NCI-H146 treated with DMSO at 0.1 percent for 48 hours (cell line): ENCODE results near the gene SPC24.
"Not testable (repeated sequence)": the region's sequence is repeated elsewhere in the genome, so short reads cannot be mapped to it uniquely, and the experiment has no call there.

ENCODE experiments used
- DNase-seq: peaks from one replicate; lab custom pipeline; 2025; ENCODE audit not compliant: unreplicated experiment; lab: John Stamatoyannopoulos, UW

SPC24 gene

DNA sequence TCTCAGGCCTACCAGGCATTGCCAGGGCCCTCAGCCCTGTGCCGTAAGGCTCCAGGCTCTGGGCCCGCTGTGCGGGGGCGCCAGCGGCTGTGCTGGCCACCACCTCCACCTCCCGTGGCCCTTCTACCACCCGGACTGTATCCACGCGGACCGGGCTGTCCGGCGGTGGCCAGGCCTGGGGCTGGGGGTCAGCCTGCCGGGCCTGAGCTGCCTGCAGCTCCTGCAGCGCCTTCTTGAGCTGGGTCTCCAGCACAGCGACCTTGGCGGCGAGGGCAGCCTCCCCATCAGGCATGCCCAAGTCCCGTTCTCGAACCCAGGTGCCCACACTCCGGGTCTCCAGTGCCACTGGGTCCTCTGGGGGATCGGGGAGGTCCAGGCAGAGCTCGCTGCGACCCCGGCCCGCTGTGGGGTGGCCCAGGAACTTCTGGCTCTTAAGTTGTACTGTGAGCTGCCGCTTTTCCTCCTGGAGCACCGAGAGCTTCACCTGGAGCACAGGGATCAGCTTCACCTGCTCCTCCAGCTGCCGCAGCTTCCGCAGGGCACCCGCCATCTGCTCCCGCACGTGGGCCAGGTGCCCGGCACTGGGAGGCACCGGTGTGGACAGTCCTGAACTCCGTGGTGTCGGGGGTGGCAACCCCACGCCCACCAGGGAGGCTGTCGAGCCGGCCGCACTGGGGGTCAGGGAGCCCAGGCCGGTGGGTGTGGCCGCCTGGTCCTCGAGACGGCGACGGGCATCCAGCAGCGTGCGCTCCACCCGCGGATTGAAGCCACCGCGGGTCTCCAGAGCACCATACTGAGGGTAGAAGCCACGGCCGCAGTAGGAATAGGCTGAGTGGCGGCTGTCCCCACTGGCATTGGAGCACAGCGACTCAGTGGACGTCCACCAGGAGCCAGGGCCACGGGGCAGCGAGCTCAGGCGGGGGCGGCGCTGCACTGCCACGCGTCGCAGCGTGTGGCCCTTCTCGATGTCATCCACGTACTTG, 37.7 kb upstream of the SPC24 start:
- no peak for DNase-seq

DNA sequence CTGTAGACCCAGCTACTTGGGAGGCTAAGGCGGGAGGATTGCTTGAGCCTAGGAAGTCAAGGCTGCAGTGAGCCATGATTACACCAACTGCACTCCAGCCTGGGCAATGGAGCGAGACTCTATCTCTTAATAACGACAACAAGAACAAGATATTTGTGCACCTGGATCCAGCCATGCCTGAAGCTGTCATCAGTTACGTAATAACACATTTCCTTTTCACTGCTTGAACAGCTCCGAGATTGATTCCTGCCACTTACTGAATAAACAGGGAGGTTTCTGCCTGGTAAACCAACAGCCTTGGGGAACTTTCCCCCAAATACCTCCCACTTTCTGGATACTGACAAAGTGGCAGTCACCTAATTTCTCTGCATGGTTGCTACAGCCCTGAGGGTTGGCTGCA, 36.4 kb upstream of the SPC24 start:
- DNase-seq: no peak

DNA sequence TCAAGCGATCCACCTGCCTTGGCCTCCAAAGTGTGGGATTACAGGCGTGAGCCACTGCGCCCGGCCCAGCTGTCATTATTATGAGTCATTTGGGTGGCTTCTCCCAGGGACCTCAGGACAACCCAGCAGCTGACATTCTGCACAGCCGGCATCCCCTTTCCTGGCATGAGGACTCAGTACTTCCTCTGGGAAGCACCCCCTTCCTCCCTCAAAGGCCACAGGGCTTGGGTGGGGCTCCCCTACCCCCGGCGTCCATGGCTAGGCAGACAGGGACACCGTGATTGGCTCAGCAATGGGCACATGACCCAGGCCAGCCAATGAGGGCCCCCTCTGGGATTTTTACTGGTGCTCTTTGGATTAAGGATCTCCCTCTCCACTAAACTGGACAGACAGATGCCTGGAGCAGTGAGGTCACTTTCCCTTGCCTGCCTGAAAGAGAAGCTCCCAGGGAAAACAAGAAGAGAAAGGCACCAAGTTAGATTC, 35.7 kb upstream of the SPC24 start:
- no peak for DNase-seq

DNA sequence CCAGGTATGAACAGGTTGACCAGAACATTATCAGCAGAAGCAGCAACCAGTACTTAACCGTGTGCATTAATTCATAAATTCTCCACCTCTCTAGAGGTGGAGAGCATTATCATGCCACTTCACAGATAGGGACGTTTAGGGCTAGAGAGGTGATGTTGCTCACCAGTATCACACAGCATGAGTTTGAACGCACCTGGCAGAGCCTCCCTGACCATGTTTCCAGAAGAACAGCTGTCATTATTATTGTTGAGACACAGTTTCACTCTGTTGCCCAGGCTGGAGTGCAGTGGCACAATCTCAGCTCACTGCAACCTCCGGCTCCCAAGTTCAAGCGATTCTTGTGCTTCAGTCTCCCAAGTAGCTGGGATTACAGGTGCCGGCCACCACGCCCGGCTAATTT, 34.9 kb upstream of the SPC24 start:
- no peak for DNase-seq

DNA sequence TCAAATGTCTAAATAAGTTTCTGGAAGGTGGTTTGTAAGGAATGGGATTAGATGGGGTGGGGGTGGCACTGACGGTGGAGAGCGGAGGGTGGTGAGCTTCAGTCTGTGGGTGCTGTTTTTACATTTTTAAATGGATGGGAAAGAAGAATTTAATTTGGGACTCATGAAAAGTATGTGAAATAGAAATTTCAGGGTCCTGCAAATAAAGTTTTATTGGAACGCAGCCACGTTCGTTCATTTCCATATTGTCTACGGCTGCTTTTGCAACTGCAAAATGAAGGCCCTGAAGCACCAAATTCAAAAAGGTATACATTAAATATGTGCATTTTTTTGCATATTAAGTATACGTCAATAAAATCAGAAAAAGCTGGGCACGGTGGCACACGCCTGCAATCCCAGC, 31.9 kb upstream of the SPC24 start:
- no peak for DNase-seq

DNA sequence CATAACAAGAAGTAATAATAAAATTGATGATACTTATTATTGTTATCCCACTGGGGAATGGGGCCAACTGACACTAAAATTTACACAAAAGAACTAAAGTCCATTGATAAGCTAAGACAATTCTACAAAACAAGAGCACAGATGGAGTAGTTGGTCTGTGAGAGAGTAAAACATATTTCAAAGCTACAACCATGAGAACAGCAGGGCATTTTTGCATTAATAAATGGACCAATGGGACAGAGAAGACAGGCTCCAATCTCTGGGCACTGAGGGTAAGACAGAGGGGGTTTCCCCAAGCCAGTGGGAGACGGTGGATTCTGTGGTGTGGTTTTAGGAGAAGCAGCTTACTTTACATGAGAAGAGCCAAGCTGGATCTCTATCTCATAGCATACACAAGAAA, 27.4 kb upstream of the SPC24 start:
- DNase-seq: no peak

DNA sequence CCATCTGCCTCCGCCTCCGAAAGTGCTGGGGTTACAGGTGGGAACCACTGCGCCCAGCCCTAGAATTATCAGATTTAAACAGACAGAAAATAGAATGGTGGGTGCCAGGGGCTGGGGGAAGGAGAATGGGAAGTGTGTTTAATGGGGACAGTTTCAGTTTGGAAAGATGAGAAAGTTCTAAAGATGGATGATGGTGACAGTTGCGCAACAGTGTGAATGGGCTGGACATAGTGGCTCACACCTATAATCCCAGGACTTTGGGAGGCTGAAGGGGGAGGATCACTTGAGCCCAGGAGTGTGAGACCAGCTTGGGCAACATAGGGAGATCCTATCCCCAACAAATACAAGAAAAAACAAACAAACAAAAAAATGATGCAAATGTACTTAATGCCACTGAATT, 25.9 kb upstream of the SPC24 start:
- DNase-seq: no peak

DNA sequence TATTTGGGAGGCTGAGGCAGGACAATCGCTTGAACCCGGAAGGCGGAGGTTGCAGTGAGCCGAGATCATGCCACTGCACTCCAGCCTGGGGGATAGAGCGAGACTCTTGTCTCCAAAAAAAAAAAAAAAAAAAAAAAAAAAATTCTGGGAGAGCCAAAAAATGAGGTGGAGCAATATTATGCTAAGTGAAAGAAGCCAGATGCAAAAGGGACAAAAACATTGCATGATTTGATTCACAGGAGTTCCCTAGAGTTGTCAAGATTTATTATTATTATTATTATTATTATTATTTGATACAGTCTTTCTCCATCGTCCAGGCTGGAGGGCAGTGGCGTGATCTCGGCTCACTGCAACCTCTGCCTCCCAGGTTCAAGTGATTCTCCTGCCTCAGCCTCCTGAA, 25.4 kb upstream of the SPC24 start:
- DNase-seq: not testable (repeated sequence)

DNA sequence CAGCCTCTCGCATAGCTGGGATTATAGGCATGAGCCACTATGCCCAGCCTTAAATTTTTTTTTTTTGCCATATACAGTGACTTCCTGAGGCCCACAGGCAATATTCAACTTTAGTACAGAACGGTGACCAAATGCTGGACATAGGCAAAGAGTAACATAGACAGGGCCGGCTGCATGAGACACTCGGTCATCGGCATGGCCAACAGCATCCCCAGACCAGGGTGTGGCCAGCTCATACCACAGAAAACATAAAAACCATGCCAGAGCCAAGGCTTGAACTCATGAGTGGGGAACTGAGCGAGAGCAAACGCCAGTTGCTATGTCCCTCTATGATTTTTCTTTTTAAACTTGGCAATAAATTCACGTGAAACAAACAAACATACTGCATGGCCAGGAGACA, 24.8 kb upstream of the SPC24 start:
- no peak for DNase-seq

DNA sequence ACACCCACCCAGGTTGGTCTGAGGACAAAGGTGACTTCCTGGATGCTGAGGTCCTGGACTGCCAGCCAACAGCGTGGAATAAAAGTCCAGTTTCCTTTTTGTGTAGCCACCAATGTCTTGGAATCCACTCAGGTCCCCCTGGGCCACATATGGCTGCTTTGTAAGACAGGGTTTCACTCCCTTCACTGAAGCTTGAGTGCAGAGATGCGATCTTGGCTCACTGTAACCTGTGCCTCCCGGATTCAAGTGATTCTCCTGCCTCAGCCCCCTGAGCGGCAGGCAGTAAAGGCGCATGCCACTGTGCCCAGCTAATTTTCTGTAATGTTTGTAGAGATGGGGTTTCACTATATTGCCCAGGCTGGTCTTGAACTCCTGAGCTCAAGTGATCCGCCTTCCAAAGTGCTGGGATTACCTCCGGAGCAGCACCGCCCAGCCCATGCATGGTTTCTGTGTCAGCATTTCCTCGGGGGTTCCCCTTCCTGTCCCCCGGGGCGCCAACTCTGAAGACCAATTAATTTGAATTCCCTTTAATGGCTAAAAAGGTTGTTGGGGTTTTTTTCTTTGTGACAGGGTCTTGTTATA, 24.2 kb upstream of the SPC24 start:
- DNase-seq: no peak

DNA sequence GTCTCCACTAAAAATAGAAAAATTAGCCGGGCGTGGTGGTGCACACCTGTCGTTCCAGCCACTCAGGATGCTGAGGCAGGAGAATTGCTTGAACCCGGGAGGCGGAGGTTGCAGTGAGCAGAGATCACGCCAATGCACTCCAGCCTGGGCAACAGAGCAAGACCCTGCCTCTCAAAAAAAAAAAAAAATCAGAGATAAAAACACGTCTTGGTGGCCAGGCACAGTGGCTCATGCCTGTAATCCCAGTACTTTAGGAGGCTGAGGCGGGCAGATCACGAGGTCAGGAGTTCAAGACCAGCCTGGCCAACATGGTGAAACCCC, 23.5 kb upstream of the SPC24 start:
- DNase-seq: not testable (repeated sequence)

DNA sequence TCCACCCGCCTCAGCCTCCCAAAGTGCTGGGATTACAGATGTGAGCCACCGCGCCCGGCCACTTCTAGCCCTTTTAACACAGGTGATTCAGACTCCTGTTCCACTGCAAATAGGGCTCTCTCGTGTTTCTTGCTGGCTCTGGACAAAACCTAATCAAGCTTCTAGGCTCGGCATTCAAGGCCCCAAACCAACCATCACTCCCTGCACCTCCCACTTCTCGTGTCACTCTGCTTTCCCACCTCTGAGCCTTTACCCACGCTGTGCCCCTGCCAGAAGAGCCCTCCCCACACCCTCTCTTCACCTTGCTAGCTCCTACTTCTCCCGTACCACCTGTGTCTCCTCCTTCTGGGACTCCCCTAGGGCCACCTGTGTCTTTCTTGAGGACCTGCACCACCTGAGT, 22.0 kb upstream of the SPC24 start:
- no peak for DNase-seq

DNA sequence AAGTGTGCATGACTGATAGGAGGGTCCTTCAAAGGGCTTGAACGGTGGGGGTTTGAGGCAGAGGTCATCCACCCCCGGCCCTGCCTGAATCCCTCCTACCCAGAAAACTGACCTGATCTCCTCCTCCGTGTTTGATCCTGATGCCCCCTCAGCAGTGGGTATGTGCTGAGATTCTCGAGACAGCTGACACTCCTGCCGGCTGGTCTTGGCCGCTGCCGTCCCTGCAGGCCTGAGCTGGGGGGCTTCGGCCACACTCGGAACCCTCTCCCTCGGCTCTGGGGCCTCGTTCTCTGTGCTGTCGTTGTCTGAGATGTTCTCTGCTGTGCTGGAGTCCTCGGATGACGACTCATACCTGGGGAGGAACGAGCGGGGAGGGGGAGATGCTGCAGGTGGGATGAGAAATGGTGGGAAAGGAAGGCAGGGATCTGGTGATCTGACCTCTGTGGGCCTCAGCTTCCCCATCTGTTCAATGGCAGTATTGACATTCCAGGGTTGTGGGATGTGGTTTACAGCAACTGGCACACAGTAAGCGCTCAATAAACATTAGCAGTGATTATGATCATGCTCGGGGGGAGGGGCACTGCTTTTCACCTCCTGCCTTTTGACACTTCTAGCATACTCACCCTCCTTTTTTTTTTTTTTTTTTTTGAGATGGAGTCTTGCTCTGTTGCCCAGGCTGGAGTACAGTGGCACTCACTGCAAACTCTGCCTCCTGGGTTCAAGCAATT, 21.0 kb upstream of the SPC24 start:
- no peak for DNase-seq

DNA sequence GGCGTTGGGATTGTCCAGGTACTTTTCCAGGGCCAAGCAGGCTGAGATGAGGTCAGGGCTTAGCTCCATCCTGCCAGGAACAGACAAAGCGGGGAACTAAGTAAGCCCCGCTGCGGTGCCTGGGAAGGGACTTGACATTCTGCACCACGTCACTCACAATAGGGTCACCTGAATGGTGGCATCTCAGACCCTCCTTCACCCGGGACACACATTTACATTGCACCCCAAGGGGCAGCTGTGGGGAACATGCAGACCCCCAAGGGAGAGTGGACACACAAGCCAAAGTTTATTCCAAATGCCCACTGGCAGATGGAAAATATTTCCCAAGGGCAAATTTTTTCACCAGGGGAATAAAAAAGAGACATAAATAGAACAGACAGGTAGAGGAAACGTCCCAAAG, 20.3 kb upstream of the SPC24 start:
- DNase-seq: no peak

DNA sequence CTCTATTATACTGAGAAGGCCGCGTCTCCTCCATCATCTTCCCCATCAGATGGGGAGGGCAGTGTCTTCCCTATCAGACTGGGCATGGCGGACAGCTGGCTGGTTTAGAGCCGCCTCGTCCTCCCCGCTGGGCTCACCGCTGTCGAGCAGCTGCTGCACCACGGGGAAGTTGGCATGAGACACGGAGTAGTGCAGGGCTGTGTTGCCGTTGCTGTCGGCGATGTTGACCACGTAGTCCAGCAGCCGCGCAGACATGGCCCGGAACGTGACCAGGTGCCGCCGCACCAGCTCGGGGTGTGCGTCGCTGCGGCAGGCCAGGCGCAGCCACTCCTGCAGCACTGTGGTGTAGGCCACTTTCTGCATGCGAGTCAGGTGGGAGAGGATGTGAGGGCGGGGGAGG, 18.8 kb upstream of the SPC24 start:
- no peak for DNase-seq

DNA sequence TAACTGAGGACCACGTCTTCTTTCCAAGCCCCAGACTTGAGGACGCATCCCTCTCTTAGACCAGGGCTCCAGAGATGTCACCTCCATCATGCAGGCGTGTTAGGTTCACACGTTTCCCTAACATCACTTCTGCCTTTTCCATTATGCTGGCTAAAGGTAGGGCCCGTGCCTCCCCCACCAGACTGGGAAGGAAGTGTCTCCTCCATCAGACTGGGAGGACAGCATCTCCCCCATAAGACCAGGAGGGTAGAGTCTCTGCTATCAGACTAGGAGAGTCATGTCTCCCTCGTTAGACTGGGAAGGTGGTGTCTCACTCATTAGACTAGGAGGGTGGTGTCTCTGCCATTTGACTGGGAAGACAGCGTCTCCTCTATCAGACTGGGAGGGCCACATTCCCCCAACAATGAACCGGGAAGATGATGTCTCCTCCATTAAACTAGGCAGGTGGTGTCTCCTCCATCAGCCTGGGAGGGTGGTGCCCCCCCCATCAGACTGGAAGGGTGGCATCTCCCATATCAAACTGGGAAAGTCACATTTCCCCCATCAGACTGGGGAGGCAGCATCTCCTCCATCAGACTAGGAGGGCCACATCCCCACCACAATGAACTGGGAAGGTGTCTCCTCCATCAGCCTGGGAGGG, 18.1 kb upstream of the SPC24 start:
- DNase-seq: no peak

DNA sequence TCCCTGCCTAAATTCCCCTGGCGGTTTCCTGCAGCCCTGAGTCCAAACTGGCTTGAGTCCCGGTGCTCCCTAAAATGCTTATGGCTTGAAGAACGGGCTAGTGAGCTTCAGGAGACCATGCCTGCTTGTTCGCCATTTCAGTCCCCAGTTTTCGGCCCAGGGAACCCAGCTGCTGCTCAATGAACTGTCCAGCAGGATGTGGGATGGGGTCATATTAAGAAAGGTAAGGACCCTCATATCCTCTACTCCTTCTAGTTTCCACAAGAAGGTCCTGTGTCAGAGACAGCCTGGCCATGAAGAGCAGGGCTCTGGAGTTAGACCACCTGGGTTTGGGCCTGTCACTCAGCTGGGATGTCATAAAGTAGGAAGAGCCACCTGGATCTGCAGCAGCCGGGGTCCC, 17.0 kb upstream of the SPC24 start:
- DNase-seq: no peak

DNA sequence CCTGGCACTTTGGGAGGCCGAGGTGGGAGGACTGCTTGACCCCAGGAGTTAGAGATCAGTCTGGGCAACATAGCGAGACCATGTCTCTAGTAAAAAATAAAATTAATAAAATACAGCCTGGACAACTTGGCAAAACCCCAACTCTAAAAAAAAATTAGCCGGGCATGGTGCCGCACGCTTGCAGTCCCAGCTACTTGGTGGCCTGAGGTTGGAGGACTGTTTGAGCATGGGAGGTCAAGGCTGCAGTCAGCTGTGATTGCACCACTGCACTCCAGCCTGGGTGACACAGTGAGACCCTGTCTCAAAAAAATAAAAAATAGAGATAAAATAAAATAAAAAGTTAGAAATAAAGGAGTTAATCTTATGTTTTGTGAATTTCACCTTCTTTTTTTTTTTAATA, 15.6 kb upstream of the SPC24 start:
- DNase-seq: no peak

DNA sequence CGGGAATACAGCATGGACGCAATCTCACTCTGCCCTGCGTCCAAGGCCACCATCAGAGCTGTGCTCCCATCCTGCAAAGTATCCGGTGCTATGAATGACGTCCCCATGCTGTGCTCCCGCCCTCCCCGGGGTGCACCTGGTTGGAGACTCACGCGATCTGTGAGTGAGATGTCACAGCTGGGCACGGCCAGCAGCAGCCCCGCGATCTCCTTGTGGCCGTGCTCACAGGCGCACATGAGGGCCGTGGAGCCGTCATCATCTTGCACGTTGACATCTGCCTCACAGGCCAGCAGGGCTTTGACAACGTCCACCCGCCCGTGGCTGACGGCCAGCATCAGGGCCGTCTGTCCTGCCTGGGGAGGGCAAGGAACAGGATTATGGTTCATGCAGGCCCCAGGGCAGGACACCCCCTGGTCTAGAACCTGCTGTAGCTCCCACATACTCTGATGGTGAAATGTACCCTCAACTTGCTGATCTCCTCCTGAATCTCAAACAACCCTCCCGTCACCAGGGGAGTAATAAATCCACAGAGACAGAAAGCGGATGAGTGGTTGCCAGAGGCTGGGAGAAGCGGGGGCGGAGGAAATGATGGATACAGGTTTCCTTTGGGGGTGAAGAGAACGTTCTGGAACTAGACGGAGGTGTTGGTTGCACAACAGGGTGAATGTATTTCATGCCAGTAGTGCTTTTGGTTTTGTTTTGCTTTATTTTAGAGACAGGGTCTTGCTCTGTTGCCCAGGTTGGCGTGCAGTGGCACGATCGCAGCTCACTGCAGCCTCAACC, 14.5 kb upstream of the SPC24 start:
- no peak for DNase-seq

DNA sequence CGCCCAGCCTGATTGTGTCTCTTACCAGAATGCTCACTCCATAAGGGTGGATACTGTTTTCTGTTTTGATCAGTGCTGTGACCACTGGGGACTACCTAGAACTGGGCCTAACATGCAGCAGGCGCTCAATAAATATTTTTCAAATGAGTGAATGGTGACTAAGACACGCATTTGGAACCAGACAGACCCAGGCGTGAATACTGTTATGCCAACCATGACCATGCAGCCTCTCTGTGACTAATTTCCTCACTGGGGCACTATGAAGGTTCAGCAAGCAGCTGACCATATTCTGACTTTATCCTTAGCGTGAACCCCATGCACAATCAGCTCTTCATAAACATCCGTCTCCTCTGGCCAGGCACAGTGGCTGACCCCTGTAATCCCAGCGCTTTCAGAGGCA, 13.0 kb upstream of the SPC24 start:
- DNase-seq: no peak
